AG09309 (cell line): Measurements from ENCODE around the gene LMOD3.

Source experiments
- DNase-seq: peaks from one replicate; pipeline ENCODE4 v3.0.0-alpha.2; 2010; ENCODE audit warnings: low read depth
- H3K4me3 ChIP-seq: 2 replicates; pipeline ENCODE4 v1.5.1; 2011; ENCODE audit warnings: mild to moderate bottlenecking, low read depth, low read length, moderate library complexity; ENCODE audit not compliant: control insufficient read depth
- TF ChIP-seq, protein P1 (sequence below): IDR thresholded peaks from 2 replicates; pipeline ENCODE4 v1.5.1; 2011; ENCODE audit warnings: mild to moderate bottlenecking, low read depth, low read length, inconsistent platforms; ENCODE audit not compliant: insufficient read depth, control insufficient read depth; ENCODE audit errors: missing control alignments

LMOD3 gene

DNA sequence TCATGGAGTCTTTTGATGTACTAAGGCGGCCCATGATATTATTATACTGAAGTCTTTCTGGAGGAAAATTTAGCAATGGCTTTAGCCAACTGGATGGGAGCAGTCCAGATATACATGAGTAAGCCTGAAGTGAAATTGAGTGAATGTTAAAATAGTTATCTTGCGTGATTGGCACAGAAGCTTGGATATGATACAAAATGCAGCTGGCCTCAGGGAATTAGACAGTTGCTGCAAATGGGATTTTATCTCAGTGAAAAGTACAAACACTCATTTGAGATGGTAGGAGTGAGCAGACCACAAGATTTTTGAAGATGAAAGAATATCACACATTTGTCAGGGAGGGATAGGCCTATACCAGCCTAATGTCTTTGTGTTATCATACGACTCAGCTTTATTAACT is 8.9 kb downstream of the LMOD3 start:
- no peak for DNase-seq
- TF ChIP-seq, protein P1, sequence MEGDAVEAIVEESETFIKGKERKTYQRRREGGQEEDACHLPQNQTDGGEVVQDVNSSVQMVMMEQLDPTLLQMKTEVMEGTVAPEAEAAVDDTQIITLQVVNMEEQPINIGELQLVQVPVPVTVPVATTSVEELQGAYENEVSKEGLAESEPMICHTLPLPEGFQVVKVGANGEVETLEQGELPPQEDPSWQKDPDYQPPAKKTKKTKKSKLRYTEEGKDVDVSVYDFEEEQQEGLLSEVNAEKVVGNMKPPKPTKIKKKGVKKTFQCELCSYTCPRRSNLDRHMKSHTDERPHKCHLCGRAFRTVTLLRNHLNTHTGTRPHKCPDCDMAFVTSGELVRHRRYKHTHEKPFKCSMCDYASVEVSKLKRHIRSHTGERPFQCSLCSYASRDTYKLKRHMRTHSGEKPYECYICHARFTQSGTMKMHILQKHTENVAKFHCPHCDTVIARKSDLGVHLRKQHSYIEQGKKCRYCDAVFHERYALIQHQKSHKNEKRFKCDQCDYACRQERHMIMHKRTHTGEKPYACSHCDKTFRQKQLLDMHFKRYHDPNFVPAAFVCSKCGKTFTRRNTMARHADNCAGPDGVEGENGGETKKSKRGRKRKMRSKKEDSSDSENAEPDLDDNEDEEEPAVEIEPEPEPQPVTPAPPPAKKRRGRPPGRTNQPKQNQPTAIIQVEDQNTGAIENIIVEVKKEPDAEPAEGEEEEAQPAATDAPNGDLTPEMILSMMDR, result no peak
- H3K4me3 ChIP-seq, result no peak overlapping the region

DNA sequence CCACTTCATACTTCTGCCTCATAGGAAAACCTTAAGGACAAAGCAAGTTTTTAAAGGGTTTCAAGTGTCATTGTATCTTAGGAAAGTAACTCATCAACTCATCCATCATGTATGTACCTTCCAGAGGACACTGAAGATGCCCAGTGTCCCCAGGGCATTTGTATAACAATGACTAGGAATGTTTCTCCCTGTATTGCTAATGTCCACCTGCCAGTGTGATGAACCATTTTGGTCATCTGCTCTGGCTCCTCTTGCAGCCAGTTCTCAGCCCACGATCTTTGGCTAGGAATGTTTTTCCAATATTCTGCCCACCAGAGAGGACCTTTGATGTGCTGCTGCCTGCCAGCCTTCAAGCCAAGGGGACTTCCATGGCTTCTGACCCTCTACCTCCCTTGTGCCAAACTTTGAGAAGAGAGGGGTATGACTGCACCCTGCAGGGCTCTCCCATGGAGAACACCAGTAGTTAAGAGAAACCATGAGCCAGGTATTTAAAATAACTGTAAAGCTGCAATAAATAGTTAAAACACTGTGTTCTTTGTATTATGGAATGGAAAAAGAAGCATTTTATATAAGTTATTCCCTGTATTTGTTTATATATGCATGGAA is 11.4 kb downstream of the LMOD3 start:
- DNase-seq, result no peak
- TF ChIP-seq, protein P1, result no peak
- no peak overlapping the region for H3K4me3 ChIP-seq

DNA sequence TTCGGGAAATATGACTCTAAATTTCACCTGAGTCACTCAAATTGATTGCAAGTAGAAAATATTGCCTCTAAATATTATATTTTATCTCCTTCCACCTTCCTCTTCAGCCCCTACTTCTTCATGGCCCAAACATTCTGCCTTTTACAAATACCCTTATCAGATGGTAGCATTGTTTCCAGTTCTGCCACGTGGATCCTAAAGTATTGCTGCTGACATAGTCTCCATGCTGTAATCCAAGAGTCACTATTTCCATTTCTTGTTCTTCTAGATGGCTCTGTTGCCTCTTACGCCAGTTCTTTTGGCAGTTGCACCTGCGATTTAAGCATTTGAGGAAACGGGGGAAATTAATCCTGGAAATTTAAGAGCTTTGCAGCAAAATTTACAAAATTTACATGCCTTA is 13.6 kb downstream of the LMOD3 start:
- TF ChIP-seq, protein P1, result no peak
- no peak overlapping the region for H3K4me3 ChIP-seq
- no peak for DNase-seq

- H3K4me3 ChIP-seq, result no peak overlapping the region
- TF ChIP-seq, protein P1, result no peak
- no peak for DNase-seq
Measured at GRCh38 chr3:69107841-69108240, 14.6 kb downstream of the LMOD3 start.

- no peak overlapping the region for H3K4me3 ChIP-seq
- DNase-seq, result no peak
Measured at GRCh38 chr3:69105320-69105719, 17.1 kb downstream of the LMOD3 start.

DNA sequence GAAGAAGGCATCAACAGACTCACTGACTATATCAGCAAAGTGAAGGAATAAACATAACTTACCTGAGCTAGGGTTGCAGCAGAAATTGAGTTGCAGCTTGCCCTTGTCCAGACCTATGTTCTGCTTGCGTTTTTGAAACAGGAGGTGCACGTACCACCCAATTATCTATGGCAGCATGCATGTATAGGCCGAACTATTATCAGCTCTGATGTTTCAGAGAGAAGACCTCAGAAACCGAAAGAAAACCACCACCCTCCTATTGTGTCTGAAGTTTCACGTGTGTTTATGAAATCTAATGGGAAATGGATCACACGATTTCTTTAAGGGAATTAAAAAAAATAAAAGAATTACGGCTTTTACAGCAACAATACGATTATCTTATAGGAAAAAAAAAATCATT is 17.8 kb downstream of the LMOD3 start:
- TF ChIP-seq, protein P1, result no peak
- no peak for DNase-seq
- H3K4me3 ChIP-seq, result no peak overlapping the region

More at GRCh38 chr3:69105320-69105719, 17.1 kb downstream of the LMOD3 start:
- TF ChIP-seq, protein P1, result no peak
